Head of caudate nucleus (tissue), 42 donors: ENCODE results near the gene NR6A1.

ENCODE experiments used
- DNase-seq, 42 donors: peaks; one replicate each; pipeline versions ENCODE4 v3.0.0 to v3.0.0-alpha.2; 2020 to 2021; ENCODE audit warnings: mixed read lengths in 7 of 42
- intact Hi-C: fragments of 100-400 bp; cut with DNase I; formaldehyde crosslinking; loops from one replicate; pipeline ENCODE4 v1.15.0; 2022

NR6A1 gene

DNA sequence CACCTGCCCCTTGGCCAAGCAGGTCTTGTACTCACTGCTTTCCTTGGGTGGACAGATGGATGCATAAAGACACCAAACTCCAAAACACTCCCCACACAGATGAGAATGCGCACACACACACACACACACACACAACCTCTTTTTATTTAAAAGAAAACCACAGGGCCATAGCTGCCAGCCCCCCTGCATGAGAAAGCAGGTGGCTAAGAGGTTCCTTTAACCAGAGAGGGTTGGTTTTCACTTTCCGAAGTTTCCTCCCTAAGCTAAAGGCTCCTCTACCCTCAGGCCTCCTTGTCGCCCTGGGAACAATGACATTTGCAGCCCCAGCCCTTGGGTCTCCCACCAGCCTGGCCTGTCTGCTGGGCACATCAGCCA, 275.0 kb downstream of the NR6A1 start:
- no peak for DNase-seq
- intact Hi-C loops: no loop called here

DNA sequence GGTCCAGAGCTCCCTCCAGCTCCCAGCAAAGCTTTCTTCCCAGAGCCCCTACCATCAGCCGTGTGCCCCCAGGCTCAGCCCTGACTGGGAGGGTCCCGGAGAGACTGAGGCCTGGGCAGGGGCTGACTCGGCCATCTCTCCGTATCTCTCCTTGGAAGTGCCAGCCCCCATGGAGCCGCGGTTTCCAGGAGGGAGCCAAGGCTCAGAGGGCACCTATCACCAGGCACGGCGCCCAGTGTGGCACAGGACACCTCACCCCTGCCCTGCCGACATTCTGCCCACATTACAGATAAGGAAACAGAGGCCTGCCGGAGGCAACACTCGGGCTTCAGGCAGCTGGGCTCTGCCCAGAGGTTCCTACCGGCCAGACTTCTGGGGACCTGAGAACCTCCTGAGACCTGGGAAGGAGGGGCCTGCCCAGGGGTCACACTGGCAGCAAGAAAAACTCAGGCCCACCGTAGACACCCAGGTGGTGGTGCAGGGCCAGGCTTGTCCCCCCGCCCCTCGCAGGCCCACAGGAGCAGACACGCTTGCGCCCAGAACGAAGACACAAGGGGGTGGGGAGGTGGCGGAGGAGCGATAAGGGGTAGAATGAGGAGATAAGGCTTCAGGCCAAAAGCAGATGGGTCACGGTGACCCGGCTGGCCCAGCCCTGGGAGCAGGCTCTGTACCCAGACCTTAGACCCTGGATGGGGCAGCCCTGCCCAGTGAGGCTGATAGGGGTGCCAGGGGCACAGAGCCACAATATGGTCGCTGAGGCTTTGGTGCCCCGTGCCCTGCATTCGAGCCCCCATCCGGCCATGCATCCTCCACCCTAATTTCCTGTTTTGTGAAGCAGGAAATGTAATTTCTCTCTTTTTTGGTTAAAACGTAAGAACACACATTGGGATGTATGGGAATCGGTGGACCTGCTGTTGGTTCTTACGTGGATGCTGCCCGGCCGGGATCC, 275.7 kb downstream of the NR6A1 start:
- no peak for DNase-seq
- intact Hi-C loops: no loop called here

DNA sequence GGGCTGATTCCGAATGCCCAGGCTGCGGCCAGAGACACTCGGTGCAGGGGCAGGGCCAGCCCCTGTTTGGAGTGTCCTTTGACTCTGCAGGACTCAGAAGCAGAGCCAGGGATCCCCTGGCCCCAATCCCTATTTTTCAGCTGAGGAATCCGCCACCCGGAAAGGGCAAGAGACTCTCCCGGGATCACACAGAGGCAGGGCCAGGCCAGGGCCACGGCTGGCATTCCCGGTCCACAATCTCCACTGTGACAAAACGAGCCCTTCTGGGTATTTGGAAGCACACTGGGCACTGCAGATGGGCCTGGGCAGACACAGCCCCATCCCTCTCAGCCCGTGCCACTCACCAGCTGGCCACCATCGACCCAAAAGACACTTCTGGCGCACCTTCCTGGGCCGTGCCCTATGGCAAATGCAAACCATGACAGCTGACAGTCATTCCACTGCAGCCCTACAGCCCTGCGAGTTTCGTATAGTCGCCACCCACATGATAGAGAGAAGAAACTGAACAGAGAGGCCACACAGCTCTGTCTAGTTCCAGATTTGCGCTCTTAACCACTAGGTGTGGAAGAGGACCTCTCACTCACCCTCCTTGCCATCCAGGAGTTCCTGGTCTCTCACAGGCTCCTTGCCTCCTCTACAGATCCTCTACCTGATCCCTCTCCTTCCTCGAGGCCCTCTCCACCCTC, 277.2 kb downstream of the NR6A1 start:
- intact Hi-C loops: no loop called here

DNA sequence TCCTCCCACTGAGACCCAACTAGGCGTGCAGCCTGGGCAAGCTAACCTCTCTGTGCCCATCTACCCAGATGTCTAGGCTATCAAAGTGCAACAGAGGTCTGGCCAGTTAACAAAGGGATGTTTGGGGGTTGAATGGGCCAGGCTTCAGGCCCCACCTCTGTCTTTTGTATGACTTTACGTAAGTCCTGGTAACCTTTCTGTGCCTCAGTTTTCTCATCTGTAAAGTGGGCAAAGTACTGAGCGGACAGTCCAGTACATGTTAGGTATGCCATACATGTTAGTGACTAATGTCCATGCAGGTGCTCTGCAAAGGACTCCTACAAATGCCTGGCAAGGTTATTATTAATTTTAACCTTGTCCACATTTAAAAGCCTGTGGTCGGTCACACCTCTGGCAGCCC, 277.9 kb downstream of the NR6A1 start:
- intact Hi-C loops: no loop called here
- DNase-seq: no peak

More for the DNA sequence above, 277.2 kb downstream of the NR6A1 start:
- no peak for DNase-seq

DNA sequence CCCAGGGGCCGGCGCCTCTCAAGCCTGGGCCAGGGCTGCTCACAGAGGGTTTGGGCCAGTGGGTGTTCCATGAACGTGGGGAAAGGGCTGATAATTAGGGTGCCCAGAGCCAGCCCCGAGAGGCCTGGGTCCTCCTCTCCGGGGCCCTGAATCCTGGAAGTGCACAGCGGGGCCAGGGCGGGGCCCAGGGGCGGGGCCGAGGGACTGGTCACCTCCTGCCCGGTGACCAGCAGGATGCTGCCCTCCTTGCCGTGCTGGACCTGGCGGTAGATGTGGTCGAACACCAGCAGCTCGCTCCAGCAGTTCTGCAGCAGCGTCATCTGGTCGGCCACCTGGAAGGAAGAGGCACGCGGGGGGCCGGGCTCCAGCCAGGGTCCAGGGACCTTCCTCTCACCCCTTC, 278.3 kb downstream of the NR6A1 start:
- intact Hi-C loops: no loop called here
- DNase-seq: no peak

DNA sequence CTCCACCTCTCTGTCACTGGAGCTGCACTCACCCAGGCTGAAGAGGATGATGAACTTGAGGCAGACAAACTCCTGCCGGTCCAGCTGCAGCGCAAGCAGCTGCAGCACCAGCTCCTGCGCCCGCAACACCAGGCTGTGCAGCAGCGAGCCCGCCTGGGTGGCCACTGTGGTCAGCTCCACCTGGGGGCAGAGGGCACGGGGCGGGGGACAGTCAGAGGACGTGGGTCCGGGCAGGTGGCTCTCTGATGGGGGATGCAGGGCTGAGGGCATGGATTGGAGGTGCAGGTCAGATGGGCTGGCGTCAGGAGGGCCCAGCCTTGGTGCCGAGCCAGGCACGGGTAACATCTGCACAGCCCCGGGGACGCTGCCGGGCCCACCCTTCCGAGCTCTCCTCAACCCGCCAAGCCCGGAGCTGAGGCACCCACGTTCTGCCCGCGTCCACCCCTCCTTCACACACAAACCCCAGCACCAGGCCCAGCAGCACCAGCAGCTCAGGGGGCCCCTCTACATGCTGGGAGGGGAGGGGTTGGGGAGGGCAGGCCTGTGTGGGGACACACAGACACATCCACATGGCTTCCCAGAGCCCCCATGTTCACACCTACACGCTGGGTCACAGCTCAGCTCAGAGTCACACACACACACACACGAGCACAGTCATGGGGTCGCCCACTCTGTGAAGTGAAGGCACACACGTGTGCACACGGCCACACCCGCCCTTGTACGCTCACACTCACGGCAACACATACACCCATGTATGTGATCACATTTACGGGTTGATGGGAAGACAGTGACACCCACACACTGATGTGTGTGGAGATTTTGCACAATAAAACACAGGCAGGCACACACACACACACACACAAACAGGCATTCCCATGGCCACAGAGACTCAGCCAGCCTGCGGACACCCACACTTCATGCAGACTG, 279.8 kb downstream of the NR6A1 start:
- intact Hi-C loops: no loop called here
- no peak for DNase-seq

DNA sequence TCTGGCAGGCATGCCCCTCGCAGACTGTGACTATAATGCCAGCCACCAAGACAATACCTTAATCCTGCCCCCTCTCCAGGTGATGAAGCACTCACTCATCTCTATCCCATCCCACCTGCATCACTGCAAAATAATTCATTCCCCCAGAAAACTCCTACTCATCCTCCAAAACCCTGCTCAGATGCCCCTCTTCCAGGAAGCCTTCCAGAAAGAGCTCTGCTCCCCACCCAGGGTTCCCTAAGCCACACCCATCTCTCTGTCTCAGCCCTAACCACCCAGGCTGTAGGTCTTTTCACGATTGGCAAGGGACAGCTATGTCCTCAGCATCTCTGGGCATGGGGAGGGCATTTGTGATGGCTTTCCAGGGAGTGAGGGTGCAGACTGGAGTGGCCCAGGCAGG, 281.1 kb downstream of the NR6A1 start:
- no peak for DNase-seq
- intact Hi-C loops: no loop called here

DNA sequence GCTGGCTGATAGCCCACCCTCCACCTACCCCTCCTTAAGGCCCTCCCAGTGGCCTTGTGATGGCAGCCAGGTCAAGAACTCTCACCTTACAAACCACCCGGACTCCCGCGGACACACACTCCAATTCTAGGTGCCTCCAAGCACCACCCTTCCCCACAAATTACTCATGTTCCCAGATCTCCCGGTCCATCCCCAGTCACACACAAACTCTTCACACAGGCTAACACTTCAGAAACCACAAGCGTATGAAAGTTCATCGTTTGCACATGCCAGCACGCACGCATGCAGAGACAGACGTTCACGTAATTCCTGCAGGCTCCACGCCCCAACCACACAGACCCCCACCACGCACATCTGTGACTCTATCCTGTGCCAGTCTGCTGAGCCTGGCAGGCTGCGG, 281.9 kb downstream of the NR6A1 start:
- intact Hi-C loops: no loop called here
- no peak for DNase-seq

DNA sequence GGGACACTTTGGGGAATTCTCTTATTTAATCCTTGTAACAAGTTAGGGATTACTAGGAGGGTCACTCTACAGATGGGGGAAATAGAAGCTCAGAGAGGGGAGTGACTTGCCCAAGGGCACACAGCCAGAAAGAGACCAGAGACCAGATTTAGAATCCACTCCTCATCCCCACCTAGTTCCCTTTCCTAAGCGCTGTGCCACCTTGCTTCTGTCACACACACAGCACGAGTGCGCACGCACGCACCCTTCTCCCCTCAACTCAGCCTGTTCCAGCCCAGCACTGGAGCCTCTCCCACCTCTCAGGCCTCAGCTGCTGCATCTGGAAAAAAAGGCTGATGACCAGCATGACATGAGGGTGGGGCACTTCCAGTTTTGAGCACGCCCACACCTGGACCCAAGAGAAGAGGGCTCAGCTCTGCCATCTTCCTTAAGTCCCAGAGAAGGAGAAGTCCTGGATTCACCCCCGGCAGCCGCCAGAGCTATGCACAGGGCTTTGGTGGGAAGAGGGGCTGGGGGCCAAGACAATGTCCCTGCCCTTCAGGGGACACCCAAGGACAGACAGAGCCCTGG, 282.4 kb downstream of the NR6A1 start:
- intact Hi-C loops: no loop called here
- no peak for DNase-seq

DNA sequence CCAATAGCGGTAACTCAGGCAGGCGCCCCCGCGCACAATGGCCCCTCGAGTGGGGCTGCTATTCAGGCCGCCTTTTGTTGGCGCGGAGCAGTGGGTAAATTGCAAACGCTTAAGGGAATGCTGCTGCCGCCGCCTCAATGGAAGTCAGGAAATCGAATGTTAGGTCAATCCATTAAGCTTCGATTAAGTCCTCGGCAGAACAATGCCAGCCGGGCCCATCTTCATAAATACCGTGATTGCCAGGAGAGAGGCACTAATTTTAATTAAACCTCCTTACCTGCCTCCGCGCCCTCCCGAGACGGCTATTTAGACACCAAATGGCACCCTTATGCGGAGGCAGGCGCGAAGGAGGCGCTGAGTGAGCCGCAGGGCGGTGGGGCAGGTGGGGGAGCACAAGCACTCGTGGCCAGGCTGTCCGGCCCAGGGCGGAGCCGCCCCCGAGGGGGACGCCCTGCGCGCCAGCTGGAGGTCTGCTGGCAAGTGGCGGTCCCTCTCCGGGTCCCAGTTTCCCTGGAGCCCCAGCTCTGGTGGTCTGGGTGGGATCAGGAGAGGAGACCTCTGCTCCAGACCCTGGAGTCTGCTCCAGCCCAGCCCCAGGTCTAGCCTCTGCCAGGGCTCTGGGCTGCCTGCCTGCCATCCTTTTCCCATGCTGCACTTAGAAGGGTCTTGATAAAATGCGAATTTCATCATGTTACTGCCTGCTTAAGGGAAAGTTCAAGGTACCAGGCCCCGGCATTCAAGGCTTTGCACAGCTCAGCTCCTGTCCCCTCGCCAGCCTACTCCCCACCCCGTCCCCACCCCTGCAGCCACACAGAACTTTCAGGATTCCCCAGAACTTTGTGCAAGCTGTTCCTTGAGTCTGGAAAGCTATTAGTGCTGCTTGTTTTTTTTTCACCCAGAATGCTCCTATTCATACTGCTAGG, 283.6 kb downstream of the NR6A1 start:
- no peak for DNase-seq
- intact Hi-C loops: no loop called here

DNA sequence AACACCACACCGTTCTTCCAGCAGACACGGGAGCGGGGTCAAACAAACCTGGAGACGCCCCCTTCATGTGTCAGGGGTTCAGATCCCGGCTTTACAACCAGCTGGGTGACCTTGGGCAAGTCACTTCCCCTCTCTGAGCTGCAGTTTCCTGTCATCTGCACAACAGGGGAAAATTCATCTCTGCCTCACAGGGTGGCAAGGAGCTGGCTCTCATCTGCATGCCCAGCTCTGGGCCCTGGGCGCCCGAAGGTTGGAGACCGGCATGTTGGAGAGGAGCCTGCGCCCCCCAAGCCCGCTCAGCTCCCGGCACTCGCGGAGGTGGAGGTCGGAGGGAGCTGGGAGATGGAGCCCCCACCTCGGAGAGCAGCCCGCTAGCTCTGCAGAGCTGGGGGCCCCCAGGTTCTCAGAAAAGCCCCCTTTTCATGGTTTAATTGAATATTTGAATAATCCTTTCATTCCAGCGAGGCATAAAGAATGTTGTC, 284.3 kb downstream of the NR6A1 start:
- DNase-seq: no peak
- intact Hi-C loops: no loop called here

DNA sequence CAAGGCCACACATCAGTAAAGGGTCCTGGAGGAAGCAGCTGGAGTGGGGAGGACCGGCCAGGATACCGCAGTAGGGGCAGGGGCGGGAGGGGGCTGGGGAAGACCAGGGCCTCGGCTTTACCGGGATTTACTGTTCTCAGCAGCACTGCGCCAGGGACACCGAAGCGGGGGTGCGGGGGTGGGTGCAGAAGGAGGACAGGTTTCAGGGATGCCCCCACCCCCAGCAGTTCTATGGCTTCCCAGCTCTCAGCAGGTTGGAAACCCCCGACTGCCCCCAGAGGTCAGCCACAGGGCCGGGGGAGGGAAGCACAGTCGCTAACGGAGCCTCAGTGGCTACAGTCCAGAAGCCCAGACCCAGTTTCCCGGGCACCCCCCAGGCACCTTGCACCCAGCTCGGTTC, 285.2 kb downstream of the NR6A1 start:
- intact Hi-C loops: no loop called here
- DNase-seq: no peak

DNA sequence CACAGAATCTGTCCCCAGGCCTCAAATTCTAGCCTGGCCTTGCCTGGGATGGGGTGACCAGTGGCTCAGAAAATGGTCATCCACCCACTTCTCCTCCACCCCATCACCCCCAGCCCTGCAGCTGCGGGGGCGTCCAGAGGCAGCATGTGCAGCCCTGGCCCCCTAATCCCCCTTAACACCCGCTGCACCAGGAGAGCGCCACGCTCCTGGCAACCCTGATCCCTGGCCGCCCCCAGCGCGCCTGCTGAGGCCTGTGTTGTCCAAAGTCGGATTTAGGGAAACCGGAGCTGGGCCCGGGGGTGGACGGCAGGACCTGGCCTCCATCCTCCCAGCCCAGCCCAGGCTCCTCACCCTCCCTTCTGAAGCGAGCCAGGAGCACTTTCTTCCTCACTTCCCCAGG, 285.9 kb downstream of the NR6A1 start:
- intact Hi-C loops: no loop called here
- no peak for DNase-seq

DNA sequence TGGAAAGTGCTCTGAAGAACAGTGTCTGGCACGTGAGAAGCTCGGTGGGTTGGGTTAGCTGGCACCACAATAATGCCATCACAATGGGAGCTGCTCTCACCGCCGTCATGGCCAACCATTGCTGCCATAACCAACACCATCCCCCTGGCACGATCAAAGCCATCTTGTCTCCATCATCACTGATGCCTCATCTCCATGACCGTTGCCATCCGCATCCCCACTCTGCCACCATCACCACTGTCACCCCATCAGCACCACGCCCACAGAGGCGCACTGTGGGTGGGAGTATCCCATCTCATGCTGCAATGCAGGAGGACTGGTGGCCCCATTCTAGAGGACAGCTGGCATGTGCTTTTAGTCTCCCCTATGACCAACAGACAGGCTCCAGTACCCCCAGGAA, 287.6 kb downstream of the NR6A1 start:
- intact Hi-C loops: no loop called here
- no peak for DNase-seq

DNA sequence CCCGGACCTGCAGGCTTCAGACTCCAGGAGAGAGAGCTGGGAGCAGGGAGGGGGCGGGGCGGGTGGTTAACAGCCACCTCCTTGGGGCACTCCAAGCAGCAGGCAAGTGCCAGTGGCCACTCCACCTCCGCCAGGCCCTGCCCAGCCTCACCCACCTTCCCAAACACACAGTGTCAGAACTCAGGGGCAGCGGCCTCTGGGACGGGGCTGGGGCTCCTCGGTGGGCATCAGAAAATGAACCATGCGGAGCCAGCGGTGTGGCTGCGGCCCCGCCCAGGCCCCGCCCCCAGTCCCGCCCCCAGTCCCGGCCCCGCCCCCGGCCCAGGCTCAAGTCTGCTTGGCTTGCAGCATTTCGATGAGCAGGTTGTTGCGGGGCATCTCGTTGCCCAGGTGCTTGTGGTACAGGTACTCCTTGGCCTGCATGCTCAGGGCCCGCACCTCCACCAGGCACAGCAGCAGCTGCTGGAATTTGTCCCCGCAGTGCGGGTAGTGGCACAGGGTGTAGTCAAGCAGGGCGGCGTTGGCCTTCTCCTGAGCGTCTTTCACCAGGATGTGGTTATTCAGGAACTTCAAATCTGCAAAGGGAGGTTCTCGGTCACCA, 288.6 kb downstream of the NR6A1 start:
- intact Hi-C loops: no loop called here
- DNase-seq: no peak

DNA sequence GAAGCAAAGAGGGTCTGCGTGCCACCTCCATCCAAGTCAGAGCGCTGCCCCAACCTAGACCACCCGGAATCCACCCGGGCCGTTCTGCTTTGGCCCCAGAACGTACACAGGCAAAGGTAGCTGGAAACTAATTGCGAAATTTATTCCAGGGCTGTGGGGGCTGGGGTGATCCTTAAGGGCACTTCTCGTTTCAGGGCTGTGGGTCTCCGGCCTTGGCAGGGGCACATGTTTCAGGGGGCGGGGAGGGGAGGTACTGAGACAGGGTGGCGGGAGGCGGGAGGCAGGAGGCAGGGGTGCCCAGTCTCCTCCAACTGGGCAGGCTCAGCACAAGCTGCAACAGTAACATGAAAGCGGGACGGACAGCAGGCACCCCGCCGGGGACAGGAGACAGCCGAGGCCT, 290.0 kb downstream of the NR6A1 start:
- DNase-seq: no peak

DNA sequence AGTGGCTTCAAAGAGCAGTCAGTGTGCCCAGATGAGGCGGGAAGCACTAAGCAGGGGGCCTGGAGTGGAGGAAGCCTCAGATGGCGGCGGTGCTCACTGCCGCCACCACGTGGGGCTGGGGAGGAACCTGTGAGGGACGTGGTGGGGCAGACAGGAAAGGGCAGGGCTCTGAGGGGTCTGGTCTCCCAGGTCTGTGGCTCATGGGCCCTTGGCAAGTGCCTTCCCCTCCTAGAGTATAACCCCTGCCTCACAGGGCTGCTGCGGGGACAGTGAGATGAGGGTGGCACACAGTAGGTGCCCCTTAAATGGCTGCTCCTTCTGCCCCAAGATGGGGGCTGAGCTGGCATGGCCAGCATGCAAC, 290.5 kb downstream of the NR6A1 start:
- intact Hi-C loops: no loop called here
- no peak for DNase-seq

More for the DNA sequence above, 290.0 kb downstream of the NR6A1 start:
- intact Hi-C loops: no loop called here
